Transverse colon (tissue), 4 donors: ENCODE measurements around the gene BMP7. TPM values are rescaled to one million over a fixed set of nuclear protein-coding genes. Genes with fewer than 3 reads are reported as not detected.
A peak's percentile ranks its signal among the peaks of the same experiment; 100 is the strongest.

ENCODE experiments used
- DNase-seq: peaks from one replicate; pipeline ENCODE4 v3.0.0-alpha.2; 2019
- H3K27ac ChIP-seq, 4 donors: fragments of 200-600 bp; sonication (generic); 2 replicates each; pipeline ENCODE4 v1.5.1; 2016 to 2018; ENCODE audit warnings: inconsistent platforms in 4 of 4
- H3K27me3 ChIP-seq: fragments of 200-600 bp; sonication (generic); 2 replicates; pipeline ENCODE4 v1.5.1; 2017; ENCODE audit warnings: inconsistent platforms
- H3K36me3 ChIP-seq, 4 donors: fragments of 200-600 bp; sonication (generic); 2 replicates each; pipeline ENCODE4 v1.5.1; 2017 to 2019; ENCODE audit warnings: inconsistent platforms in 4 of 4
- H3K4me1 ChIP-seq, 4 donors: fragments of 200-600 bp; sonication (generic); 2 replicates each; pipeline ENCODE4 v1.5.1; 2017 to 2020; ENCODE audit warnings: inconsistent platforms in 4 of 4
- H3K4me3 ChIP-seq, 4 donors: fragments of 200-600 bp; sonication (generic); 1 replicate in 1 of 4; 2 replicates in 3 of 4; pipeline versions ENCODE4 v1.5.1 to v1.6.1; 2017 to 2019; ENCODE audit warnings: inconsistent platforms in 4 of 4
- H3K9me3 ChIP-seq, 2 donors: fragments of 200-600 bp; sonication (generic); 2 replicates each; pipeline ENCODE4 v1.5.1; 2017 to 2019; ENCODE audit warnings: inconsistent platforms in 2 of 2
- EP300 ChIP-seq: sonication (generic); formaldehyde crosslinking; IDR thresholded peaks from one replicate; pipeline ENCODE4 v1.6.1; 2017; ENCODE audit warnings: antibody characterized with exemption, low read depth
- POLR2A ChIP-seq: fragments of 450-650 bp; IDR thresholded peaks from one replicate; pipeline ENCODE4 v1.6.1; 2016; ENCODE audit warnings: antibody characterized with exemption, mild to moderate bottlenecking, moderate library complexity
- POLR2AphosphoS5 ChIP-seq, 3 donors: sonication (generic); formaldehyde crosslinking; IDR thresholded peaks; one replicate each; pipeline ENCODE4 v1.6.1; 2016; ENCODE audit warnings: antibody characterized with exemption in 3 of 3
- WGBS, 2 donors: methylation state at CpG; one replicate each; pipeline ENCODE4 v1.1.5; 2018; ENCODE audit warnings: low coverage in 1 of 2; 5-methylcytosine and 5-hydroxymethylcytosine counted together
- in situ Hi-C, 4 donors: fragments of 200-750 bp; cut with MboI; loops; one replicate each; pipeline versions ENCODE4 v1.15.0 to v1.15.1; 2017; ENCODE audit warnings: low sequenced_read_pairs in 3 of 4, low pct_ligation_motif_present in 1 of 4, low pct_unique_long_range_greater_than_20kb in 1 of 4
- intact Hi-C: fragments of 100-400 bp; cut with DNase I; formaldehyde crosslinking; loops from one replicate; pipeline ENCODE4 v1.15.1; 2023; ENCODE audit warnings: low total_unique reads
- total RNA-seq, 4 donors: library from RNA; depleted of rRNA; stranded (reverse); fragments of >200 nt; gene quantifications; one replicate each; pipeline ENCODE4 v1.1.0, GENCODE V29; 2016
- TF ChIP-seq, protein P1 (sequence below), 5 experiments: fragments of 200-600 bp in 3 of 5; fragments of 450-650 bp in 2 of 5; sonication (generic) in 3 of 5; IDR thresholded peaks; 1 replicate in 2 of 5; 2 replicates in 3 of 5; pipeline ENCODE4 v1.5.1; 2016 to 2017; ENCODE audit warnings: antibody characterized with exemption in 5 of 5, inconsistent platforms in 3 of 5, mild to moderate bottlenecking in 2 of 5, moderate library complexity in 1 of 5

BMP7 gene
- total RNA-seq, 4 donors from 2014 or later: 1.4 to 2.2 (median 1.5) TPM; not detected in 1

DNA sequence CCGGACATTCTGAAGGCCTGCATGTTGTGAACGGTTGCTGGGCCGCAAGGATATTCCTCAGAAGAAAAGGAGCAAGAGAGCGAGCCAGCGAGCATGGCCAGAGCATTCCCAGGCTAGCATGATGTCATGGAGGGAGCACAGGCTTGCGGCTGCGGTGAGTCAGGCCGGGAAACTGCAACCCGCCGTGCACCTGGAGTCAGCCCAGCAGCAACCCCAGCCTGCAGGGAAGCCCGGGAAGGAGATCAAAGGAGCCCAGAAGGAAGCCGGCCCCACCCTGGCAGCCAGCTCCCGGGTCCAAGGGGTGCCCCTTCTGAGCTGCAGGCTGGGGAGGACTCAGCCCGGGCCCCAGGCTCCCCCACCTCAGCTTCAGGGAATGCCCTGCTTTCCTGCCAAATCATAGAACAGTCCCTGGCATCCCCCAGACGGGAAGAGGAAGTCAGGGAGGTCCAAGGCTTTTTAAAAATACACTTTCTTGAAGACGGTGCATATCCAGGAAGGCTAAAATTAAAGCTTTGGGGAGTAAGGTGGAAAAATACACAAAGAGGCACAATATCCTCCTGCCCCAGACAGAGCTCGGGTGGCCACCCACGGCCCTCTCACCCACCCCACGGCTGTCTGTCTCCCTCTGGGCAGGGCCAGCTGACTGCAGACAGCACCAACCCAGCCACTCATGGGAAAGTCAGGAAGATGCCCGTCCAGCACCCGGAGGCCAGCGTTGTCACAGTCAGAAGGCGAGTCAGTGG, 53.7 kb downstream of the BMP7 start:
- TF ChIP-seq EP300: no peak
- peak in 1 of 3 donors; percentile 15 for TF ChIP-seq POLR2AphosphoS5 (IDR thresholded peaks at IDR 0.05)
- DNase-seq: peak; percentile 43
- intact Hi-C loops: no loop called here

GRCh38 chr20:57211908-57212533, 54.4 kb downstream of the BMP7 start:
- TF ChIP-seq, protein P1, sequence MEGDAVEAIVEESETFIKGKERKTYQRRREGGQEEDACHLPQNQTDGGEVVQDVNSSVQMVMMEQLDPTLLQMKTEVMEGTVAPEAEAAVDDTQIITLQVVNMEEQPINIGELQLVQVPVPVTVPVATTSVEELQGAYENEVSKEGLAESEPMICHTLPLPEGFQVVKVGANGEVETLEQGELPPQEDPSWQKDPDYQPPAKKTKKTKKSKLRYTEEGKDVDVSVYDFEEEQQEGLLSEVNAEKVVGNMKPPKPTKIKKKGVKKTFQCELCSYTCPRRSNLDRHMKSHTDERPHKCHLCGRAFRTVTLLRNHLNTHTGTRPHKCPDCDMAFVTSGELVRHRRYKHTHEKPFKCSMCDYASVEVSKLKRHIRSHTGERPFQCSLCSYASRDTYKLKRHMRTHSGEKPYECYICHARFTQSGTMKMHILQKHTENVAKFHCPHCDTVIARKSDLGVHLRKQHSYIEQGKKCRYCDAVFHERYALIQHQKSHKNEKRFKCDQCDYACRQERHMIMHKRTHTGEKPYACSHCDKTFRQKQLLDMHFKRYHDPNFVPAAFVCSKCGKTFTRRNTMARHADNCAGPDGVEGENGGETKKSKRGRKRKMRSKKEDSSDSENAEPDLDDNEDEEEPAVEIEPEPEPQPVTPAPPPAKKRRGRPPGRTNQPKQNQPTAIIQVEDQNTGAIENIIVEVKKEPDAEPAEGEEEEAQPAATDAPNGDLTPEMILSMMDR (IDR thresholded peaks at IDR 0.05): no peak
- TF ChIP-seq POLR2A (no peak), EP300 (no peak), POLR2AphosphoS5 (IDR thresholded peaks at IDR 0.05) (no peak)
- H3K4me3 ChIP-seq: no peak overlapping the region
- peaks cover 6 to 13% (median 8%) of the 10 kb centered on the region in 4 donors for H3K4me1 ChIP-seq
- intact Hi-C loops (no loop called here), in situ Hi-C loops (no loop called here)
- WGBS, 2 donors: 78 to 92% methylated on average over 8 to 25 of the region's 25 CpGs
- peaks cover 0 to 4% of the 10 kb centered on the region in 2 donors for H3K9me3 ChIP-seq
- no peaks in the 10 kb centered on the region for H3K27me3 ChIP-seq
- H3K36me3 ChIP-seq: no peaks in the 10 kb centered on the region
- H3K27ac ChIP-seq: peak overlapping the region; percentile 31 to 54 (median 33)
- no peak for DNase-seq

More for the DNA sequence above, 53.7 kb downstream of the BMP7 start:
- 30 to 70% methylated on average over 2 to 22 of the region's 23 CpGs for WGBS, 2 donors
- Histone ChIP-seq H3K9me3 (no peaks in the 10 kb centered on the region), H3K4me1 (peaks cover 6 to 13% (median 8%) of the 10 kb centered on the region in 4 donors), H3K4me3 (no peak overlapping the region), H3K36me3 (no peaks in the 10 kb centered on the region), H3K27ac (peak overlapping the region; percentile 31 to 54 (median 33)), H3K27me3 (no peaks in the 10 kb centered on the region)
- in situ Hi-C loops: no loop called here

DNA sequence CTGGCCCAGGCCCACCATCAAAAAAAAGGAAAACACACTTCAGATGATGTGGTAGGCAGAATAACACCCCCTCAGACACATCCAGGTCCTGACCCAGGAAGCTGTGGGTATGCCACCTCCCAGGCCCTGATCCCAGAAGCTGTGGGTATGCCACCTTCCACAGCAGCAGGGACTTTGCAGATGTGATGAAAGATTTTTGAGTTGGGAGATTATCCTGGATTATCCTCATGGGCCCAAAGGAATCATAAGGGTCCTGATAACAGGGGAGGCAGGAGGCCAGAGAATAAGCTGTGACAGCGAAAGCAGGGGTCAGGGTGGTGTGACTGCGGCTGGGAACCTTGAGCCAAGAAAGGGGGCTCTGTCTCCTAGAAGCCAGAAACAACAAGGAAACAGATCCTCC, 55.0 kb downstream of the BMP7 start:
- H3K27me3 ChIP-seq: no peaks in the 10 kb centered on the region
- in situ Hi-C loops (no loop called here), intact Hi-C loops (no loop called here)
- no peak for DNase-seq
- 80 to 98% methylated on average over 1 to 2 of the region's 2 CpGs for WGBS, 2 donors
- TF ChIP-seq POLR2AphosphoS5 (IDR thresholded peaks at IDR 0.05): no peak
- TF ChIP-seq, protein P1 (IDR thresholded peaks at IDR 0.05): no peak
- no peak for TF ChIP-seq POLR2A
- no peak for TF ChIP-seq EP300
- H3K4me1 ChIP-seq: peaks cover 6 to 13% (median 8%) of the 10 kb centered on the region in 4 donors
- no peaks in the 10 kb centered on the region for H3K36me3 ChIP-seq
- peaks cover 0 to 5% of the 10 kb centered on the region in 2 donors for H3K9me3 ChIP-seq
- no peak overlapping the region for H3K27ac ChIP-seq
- H3K4me3 ChIP-seq: no peak overlapping the region

DNA sequence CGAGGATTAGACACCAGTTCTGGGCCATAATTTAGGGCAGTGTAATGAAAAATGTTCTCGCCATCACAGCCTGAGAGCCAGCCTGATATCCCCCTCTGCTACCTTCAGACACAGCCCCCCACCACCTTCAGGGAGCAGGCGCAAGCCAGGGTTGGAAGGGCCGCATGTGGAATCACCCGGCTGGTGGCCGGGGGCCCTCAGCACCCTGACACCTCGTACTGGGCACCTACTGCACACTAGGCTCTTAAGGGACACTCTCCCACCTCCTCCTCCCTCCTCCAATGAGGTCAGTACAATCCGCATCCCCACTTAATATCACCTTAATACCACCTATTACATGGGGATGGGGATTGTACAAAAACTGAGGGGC, 55.5 kb downstream of the BMP7 start:
- Histone ChIP-seq H3K9me3 (peaks cover 0 to 5% of the 10 kb centered on the region in 2 donors), H3K27me3 (no peaks in the 10 kb centered on the region), H3K36me3 (no peaks in the 10 kb centered on the region), H3K4me1 (peaks cover 6 to 13% (median 8%) of the 10 kb centered on the region in 4 donors), H3K27ac (no peak overlapping the region), H3K4me3 (no peak overlapping the region)
- intact Hi-C loops (no loop called here), in situ Hi-C loops (no loop called here)
- DNase-seq: no peak
- TF ChIP-seq POLR2AphosphoS5 (IDR thresholded peaks at IDR 0.05) (no peak), EP300 (no peak), POLR2A (no peak)
- TF ChIP-seq, protein P1 (IDR thresholded peaks at IDR 0.05): no peak
- WGBS, 2 donors: 91 to 94% methylated on average over 3 to 8 of the region's 8 CpGs
